ENCODE data around the gene VAMP7.

DNA sequence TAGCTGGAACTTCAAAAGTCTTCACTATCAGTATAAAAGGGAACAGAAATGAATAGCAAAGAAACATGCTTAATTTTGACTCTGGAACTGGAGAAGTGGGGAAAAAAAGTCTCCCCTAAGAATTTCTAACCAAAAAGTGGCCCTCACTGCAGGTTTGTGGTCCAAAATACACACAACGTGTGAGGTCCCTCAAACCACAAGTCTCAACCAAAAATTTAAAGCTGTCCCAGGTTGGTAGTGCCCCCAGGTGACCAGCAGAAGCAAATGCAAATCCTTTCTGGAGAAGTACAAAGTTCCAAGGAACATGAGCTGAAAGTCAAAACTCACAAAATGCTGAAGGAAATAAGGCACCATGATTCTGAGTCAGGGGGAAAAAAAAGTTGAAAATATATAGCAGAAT is 23.6 kb upstream of the VAMP7 start:
- TF ChIP-seq, protein P1, sequence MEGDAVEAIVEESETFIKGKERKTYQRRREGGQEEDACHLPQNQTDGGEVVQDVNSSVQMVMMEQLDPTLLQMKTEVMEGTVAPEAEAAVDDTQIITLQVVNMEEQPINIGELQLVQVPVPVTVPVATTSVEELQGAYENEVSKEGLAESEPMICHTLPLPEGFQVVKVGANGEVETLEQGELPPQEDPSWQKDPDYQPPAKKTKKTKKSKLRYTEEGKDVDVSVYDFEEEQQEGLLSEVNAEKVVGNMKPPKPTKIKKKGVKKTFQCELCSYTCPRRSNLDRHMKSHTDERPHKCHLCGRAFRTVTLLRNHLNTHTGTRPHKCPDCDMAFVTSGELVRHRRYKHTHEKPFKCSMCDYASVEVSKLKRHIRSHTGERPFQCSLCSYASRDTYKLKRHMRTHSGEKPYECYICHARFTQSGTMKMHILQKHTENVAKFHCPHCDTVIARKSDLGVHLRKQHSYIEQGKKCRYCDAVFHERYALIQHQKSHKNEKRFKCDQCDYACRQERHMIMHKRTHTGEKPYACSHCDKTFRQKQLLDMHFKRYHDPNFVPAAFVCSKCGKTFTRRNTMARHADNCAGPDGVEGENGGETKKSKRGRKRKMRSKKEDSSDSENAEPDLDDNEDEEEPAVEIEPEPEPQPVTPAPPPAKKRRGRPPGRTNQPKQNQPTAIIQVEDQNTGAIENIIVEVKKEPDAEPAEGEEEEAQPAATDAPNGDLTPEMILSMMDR (IDR thresholded peaks at IDR 0.05) = no peak
- TF ChIP-seq POLR2AphosphoS5 (IDR thresholded peaks at IDR 0.05) = no peak
- no peak for TF ChIP-seq POLR2A (IDR thresholded peaks at IDR 0.05)
